ENCODE data around the gene STK33.
"Not testable (repeated sequence)": the region's sequence is repeated elsewhere in the genome, so short reads cannot be mapped to it uniquely, and the experiment has no call there.

The STK33 gene

GRCh38 chr11:8533332-8533731 lies 60.7 kb downstream of the STK33 start:
- DNase-seq = no peak

GRCh38 chr11:8532475-8532874 lies 61.6 kb downstream of the STK33 start:
- no peak for DNase-seq

GRCh38 chr11:8531982-8532381 lies 62.0 kb downstream of the STK33 start:
- no peak for DNase-seq

- no peak for DNase-seq
Observed at GRCh38 chr11:8531312-8531711, 62.7 kb downstream of the STK33 start.

- no peak for DNase-seq
Observed at GRCh38 chr11:8527939-8528338, 66.1 kb downstream of the STK33 start.

GRCh38 chr11:8523396-8523795 lies 70.6 kb downstream of the STK33 start:
- DNase-seq = no peak

- no peak for DNase-seq
Observed at GRCh38 chr11:8512547-8512946, 81.5 kb downstream of the STK33 start.

- no peak for DNase-seq
Observed at GRCh38 chr11:8503910-8504364, 90.1 kb downstream of the STK33 start.

GRCh38 chr11:8501836-8502235 lies 92.2 kb downstream of the STK33 start:
- DNase-seq = no peak

- no peak for DNase-seq
Observed at GRCh38 chr11:8488395-8488794, 105.6 kb downstream of the STK33 start.

- no peak for DNase-seq
Observed at GRCh38 chr11:8487261-8487660, 106.8 kb downstream of the STK33 start.

- no peak for DNase-seq
Observed at GRCh38 chr11:8484251-8484650, 109.8 kb downstream of the STK33 start.

- DNase-seq = no peak
Observed at GRCh38 chr11:8480858-8481257, 113.2 kb downstream of the STK33 start.

- DNase-seq = no peak
Observed at GRCh38 chr11:8477680-8478079, 116.3 kb downstream of the STK33 start.

GRCh38 chr11:8477151-8477550 lies 116.9 kb downstream of the STK33 start:
- DNase-seq = no peak

- not testable (repeated sequence) for DNase-seq
Observed at GRCh38 chr11:8467806-8468205, 126.2 kb downstream of the STK33 start.

- not testable (repeated sequence) for DNase-seq
Observed at GRCh38 chr11:8467356-8467755, 126.7 kb downstream of the STK33 start.

GRCh38 chr11:8466884-8467283 lies 127.1 kb downstream of the STK33 start:
- DNase-seq = not testable (repeated sequence)

- no peak for DNase-seq
Observed at GRCh38 chr11:8459711-8460399, 134.2 kb downstream of the STK33 start.

GRCh38 chr11:8442301-8442700 lies 151.7 kb downstream of the STK33 start:
- DNase-seq = no peak

- no peak for DNase-seq
Observed at GRCh38 chr11:8440649-8441048, 153.4 kb downstream of the STK33 start.

GRCh38 chr11:8429483-8429882 lies 164.5 kb downstream of the STK33 start:
- DNase-seq = no peak

- no peak for DNase-seq
Observed at GRCh38 chr11:8426076-8426475, 168.0 kb downstream of the STK33 start.

GRCh38 chr11:8415195-8415594 lies 178.8 kb downstream of the STK33 start:
- DNase-seq = no peak

Data from activated CD8-positive, alpha-beta memory T cell treated with anti-CD3 and anti-CD28 coated beads for 24 hours (primary cell).